Panc1 (cell line): Measurements from ENCODE around the gene SLAIN1. TPM values are rescaled to one million over a fixed set of nuclear protein-coding genes. Genes with fewer than 3 reads are reported as not detected.

Experiments used
- ATAC-seq: fragments of 200-7000 bp; cut with Tn5 transposase; 2 replicates; pipeline ENCODE4 v1.9.1; 2020; ENCODE audit warnings: mild to moderate bottlenecking, moderate library complexity
- BruUV-seq: library from RNA; stranded (reverse); fragments of 400-500 nt; replicated peaks from 2 replicates; lab custom pipeline; 2021; lab: Mats Ljungman, UMichigan
- CTCF ChIA-PET: fragments of 300-600 bp; sonication (Branson Sonifier 250); formaldehyde crosslinking; loops from one replicate; lab custom pipeline; 2022; ENCODE audit warnings: antibody characterized with exemption; lab: Charles Lee
- POLR2A ChIA-PET: fragments of 300-600 bp; sonication (Branson Sonifier 250); formaldehyde crosslinking; loops from one replicate; lab custom pipeline; 2022; ENCODE audit warnings: antibody characterized with exemption; lab: Charles Lee
- DNase-seq: peaks from one replicate; pipeline ENCODE4 v3.0.0-alpha.2; 2010; ENCODE audit warnings: low read depth, low spot score
- H3K27ac ChIP-seq: 2 replicates; pipeline ENCODE4 v1.5.1; 2011; ENCODE audit warnings: mild to moderate bottlenecking, low read length, inconsistent platforms
- H3K27me3 ChIP-seq: fragments of 200-500 bp; sonication (Bioruptor generic); 2 replicates; pipeline ENCODE4 v1.6.0; 2014; ENCODE audit warnings: low read length, inconsistent platforms; ENCODE audit not compliant: control insufficient read depth, insufficient read depth
- H3K36me3 ChIP-seq: fragments of 200-500 bp; sonication (Bioruptor generic); 2 replicates; pipeline ENCODE4 v1.5.1; 2014; ENCODE audit warnings: inconsistent platforms, mild to moderate bottlenecking, low read length, moderate library complexity; ENCODE audit not compliant: control insufficient read depth, insufficient read depth
- H3K4me1 ChIP-seq: 2 replicates; pipeline ENCODE4 v1.5.1; 2011; ENCODE audit warnings: inconsistent platforms, mild to moderate bottlenecking, low read length, moderate library complexity; ENCODE audit not compliant: control insufficient read depth, insufficient read depth
- H3K4me3 ChIP-seq, 2 experiments: 2 replicates each; pipeline ENCODE4 v1.5.1; 2011 to 2012; ENCODE audit warnings: low read depth in 2 of 2, low read length in 2 of 2, mild to moderate bottlenecking in 2 of 2, inconsistent platforms in 1 of 2, moderate library complexity in 1 of 2
- H3K9me3 ChIP-seq: fragments of 200-500 bp; sonication (Bioruptor generic); 2 replicates; pipeline ENCODE4 v1.5.1; 2014; ENCODE audit warnings: low read depth, mild to moderate bottlenecking, inconsistent platforms, low read length, moderate library complexity; ENCODE audit not compliant: control insufficient read depth, insufficient read depth
- POLR2AphosphoS5 ChIP-seq: IDR thresholded peaks from 2 replicates; pipeline ENCODE4 v1.6.1; 2012; ENCODE audit warnings: mild to moderate bottlenecking, low read depth, low read length, moderate library complexity
- SIN3A ChIP-seq: IDR thresholded peaks from 2 replicates; pipeline ENCODE4 v1.6.1; 2012; ENCODE audit warnings: low read depth, mild to moderate bottlenecking, low read length, moderate library complexity, borderline replicate concordance; ENCODE audit not compliant: insufficient read depth
- TCF7L2 ChIP-seq: IDR thresholded peaks from 2 replicates; pipeline ENCODE4 v1.6.1; 2011; ENCODE audit warnings: mild to moderate bottlenecking, low read depth, low read length, inconsistent platforms
- in situ Hi-C: cut with HindIII; loops from 2 replicates; pipeline ENCODE4 v1.10.0; 2016; ENCODE audit warnings: low sequenced_read_pairs, low pct_unique_long_range_greater_than_20kb
- intact Hi-C: fragments of 100-400 bp; cut with micrococcal nuclease; formaldehyde crosslinking; loops from one replicate; pipeline ENCODE4 v1.10.0; 2022; ENCODE audit not compliant: unreplicated experiment
- total RNA-seq: library from RNA; stranded (reverse); gene quantifications from one replicate; pipeline ENCODE4 v1.2.1, GENCODE V29; 2021; ENCODE audit not compliant: unreplicated experiment
- TF ChIP-seq, protein P1 (sequence below), 2 experiments: IDR thresholded peaks; 2 replicates each; pipeline ENCODE4 v1.6.1; 2011 to 2012; ENCODE audit warnings: low read depth in 2 of 2, control low read depth in 1 of 2, low read length in 1 of 2, mild to moderate bottlenecking in 1 of 2, moderate library complexity in 1 of 2; ENCODE audit not compliant: insufficient read depth in 1 of 2
- TF ChIP-seq, protein P2 (sequence below): fragments of 450-650 bp; IDR thresholded peaks from 2 replicates; pipeline ENCODE4 v1.5.1; 2017; ENCODE audit warnings: mild to moderate bottlenecking

The SLAIN1 gene
- total RNA-seq, 1 experiment from 2014 or later, result 0.49 TPM

DNA sequence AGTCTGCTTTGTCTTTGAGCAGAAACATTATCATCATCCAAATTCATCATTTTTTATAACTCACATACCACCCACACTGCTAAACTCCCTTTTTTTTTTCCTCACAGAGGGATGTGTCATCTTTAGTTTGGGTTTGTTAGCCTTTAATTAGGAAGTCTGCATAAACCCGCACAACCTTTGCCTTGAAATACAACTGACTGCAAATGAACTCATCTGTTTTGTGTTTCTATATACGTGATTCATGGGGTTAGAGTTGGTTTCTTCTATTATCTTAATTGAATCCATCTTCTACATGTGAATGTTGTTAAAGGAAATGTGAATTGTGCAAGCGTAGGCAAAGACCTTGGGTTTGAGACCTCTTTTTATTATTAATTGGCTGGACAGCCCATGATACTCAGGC lies 102.7 kb downstream of the SLAIN1 start:
- POLR2A ChIA-PET, result no interaction called here
- CTCF ChIA-PET, result no interaction called here
- TF ChIP-seq, protein P1, sequence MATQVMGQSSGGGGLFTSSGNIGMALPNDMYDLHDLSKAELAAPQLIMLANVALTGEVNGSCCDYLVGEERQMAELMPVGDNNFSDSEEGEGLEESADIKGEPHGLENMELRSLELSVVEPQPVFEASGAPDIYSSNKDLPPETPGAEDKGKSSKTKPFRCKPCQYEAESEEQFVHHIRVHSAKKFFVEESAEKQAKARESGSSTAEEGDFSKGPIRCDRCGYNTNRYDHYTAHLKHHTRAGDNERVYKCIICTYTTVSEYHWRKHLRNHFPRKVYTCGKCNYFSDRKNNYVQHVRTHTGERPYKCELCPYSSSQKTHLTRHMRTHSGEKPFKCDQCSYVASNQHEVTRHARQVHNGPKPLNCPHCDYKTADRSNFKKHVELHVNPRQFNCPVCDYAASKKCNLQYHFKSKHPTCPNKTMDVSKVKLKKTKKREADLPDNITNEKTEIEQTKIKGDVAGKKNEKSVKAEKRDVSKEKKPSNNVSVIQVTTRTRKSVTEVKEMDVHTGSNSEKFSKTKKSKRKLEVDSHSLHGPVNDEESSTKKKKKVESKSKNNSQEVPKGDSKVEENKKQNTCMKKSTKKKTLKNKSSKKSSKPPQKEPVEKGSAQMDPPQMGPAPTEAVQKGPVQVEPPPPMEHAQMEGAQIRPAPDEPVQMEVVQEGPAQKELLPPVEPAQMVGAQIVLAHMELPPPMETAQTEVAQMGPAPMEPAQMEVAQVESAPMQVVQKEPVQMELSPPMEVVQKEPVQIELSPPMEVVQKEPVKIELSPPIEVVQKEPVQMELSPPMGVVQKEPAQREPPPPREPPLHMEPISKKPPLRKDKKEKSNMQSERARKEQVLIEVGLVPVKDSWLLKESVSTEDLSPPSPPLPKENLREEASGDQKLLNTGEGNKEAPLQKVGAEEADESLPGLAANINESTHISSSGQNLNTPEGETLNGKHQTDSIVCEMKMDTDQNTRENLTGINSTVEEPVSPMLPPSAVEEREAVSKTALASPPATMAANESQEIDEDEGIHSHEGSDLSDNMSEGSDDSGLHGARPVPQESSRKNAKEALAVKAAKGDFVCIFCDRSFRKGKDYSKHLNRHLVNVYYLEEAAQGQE (IDR thresholded peaks at IDR 0.05; ENCODE audit: insufficient read depth in 1 of 2, low read depth in 2 of 2, low read length in 1 of 2), result no peak
- TF ChIP-seq, protein P2, sequence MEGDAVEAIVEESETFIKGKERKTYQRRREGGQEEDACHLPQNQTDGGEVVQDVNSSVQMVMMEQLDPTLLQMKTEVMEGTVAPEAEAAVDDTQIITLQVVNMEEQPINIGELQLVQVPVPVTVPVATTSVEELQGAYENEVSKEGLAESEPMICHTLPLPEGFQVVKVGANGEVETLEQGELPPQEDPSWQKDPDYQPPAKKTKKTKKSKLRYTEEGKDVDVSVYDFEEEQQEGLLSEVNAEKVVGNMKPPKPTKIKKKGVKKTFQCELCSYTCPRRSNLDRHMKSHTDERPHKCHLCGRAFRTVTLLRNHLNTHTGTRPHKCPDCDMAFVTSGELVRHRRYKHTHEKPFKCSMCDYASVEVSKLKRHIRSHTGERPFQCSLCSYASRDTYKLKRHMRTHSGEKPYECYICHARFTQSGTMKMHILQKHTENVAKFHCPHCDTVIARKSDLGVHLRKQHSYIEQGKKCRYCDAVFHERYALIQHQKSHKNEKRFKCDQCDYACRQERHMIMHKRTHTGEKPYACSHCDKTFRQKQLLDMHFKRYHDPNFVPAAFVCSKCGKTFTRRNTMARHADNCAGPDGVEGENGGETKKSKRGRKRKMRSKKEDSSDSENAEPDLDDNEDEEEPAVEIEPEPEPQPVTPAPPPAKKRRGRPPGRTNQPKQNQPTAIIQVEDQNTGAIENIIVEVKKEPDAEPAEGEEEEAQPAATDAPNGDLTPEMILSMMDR, result no peak
- TF ChIP-seq POLR2AphosphoS5, result no peak
- no peak for TF ChIP-seq TCF7L2
- TF ChIP-seq SIN3A, result no peak
- Histone ChIP-seq H3K27ac (no peak overlapping the region), H3K4me1 (no peaks in the 10 kb centered on the region), H3K27me3 (no peaks in the 10 kb centered on the region), H3K36me3 (no peaks in the 10 kb centered on the region), H3K9me3 (no peaks in the 10 kb centered on the region), H3K4me3 (no peak overlapping the region)
- intact Hi-C loops (no loop called here), in situ Hi-C loops (no loop called here)
- DNase-seq (no peak), ATAC-seq (no peak)
- BruUV-seq, result no TSS peak

DNA sequence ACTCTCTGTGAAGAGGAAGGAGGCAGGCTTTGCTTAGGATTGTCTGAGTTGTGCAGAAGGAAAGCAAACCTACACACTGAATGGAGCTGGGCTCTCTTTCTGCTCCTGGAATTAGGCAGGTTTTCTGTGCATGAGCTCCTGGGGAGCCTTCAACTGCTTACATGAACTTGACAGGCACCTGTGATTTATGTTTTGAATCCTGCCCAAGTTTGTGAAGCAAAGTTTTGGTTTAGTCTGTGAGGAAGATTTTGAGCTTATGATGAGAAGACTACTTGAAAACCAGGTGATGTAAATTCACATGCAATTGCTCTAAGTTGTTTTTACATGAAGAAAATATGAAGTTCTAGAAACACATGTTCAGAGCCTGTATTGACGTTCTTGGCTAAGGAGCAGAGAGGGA lies 109.0 kb downstream of the SLAIN1 start:
- POLR2A ChIA-PET, result no interaction called here
- TF ChIP-seq, protein P1 (IDR thresholded peaks at IDR 0.05; ENCODE audit: insufficient read depth in 1 of 2, low read depth in 2 of 2, low read length in 1 of 2), result no peak
- TF ChIP-seq, protein P2, result no peak
- no peak for TF ChIP-seq POLR2AphosphoS5
- TF ChIP-seq SIN3A, result no peak
- TF ChIP-seq TCF7L2, result no peak
- no peak overlapping the region for H3K4me3 ChIP-seq
- intact Hi-C loops, result no loop called here
- no TSS peak for BruUV-seq
- H3K9me3 ChIP-seq, result no peaks in the 10 kb centered on the region
- in situ Hi-C loops, result no loop called here
- no peak overlapping the region for H3K27ac ChIP-seq
- H3K27me3 ChIP-seq, result no peaks in the 10 kb centered on the region
- H3K36me3 ChIP-seq, result no peaks in the 10 kb centered on the region
- H3K4me1 ChIP-seq, result no peaks in the 10 kb centered on the region
- ATAC-seq (no peak), DNase-seq (no peak)
- CTCF ChIA-PET, result no interaction called here
